Head of caudate nucleus (tissue), 42 donors: ENCODE measurements around the gene CCDC40.
"Not testable (repeated sequence)": the region's sequence is repeated elsewhere in the genome, so short reads cannot be mapped to it uniquely, and the experiment has no call there.

Source experiments
- DNase-seq, 42 donors: peaks; one replicate each; pipeline versions ENCODE4 v3.0.0 to v3.0.0-alpha.2; 2020 to 2021; ENCODE audit warnings: mixed read lengths in 7 of 42
- intact Hi-C: fragments of 100-400 bp; cut with DNase I; formaldehyde crosslinking; loops from one replicate; pipeline ENCODE4 v1.15.0; 2022

Gene CCDC40

DNA sequence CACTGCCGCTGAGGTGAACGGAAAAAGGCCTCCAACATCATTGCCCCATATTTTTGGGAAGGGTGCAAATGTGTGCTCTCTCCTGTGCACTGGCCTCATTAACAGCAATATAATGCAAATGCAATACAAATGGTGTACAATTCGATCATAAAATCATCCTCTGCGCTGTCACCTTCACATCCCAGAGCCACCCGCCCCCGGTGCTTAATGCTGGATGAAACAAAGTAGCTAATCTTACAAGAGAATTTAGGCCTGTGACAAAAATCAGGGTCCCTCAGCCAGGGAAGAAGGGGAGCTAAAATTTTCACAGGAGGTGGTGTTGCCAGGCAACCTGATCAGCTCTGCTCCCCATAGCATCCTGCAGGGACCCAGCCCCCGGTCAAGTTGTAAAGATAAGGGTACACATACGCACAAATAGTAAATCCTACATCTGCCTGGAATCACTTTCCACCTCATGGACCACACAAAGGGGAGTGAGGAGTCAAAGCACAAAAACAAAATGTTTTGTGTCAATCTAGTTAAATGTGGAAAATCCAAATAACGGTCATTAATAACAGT is 3.7 kb upstream of the CCDC40 start:
- DNase-seq = peak in 40 of 42 donors; percentile 19 to 82 (median 56)
- intact Hi-C loops = no loop called here

DNA sequence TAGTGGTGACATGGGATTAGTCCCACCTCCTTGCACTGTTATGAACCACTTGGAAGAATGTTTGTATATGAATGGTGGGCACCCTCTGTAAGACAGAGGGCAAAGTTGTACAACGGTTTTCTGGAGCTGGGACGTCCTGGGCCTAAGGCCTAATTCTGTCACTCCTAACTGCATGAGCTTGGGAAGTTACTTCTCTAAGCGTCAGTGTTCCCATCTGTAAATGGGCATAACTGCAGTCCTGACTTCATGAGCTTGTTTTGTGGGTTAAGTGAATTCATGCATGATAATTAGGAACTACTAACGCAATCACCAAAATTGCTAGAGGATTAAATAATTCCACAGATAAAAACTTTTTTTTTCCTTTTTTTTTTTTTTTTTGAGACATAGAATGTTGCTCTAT is 2.6 kb upstream of the CCDC40 start:
- DNase-seq = no peak
- intact Hi-C loops = no loop called here

DNA sequence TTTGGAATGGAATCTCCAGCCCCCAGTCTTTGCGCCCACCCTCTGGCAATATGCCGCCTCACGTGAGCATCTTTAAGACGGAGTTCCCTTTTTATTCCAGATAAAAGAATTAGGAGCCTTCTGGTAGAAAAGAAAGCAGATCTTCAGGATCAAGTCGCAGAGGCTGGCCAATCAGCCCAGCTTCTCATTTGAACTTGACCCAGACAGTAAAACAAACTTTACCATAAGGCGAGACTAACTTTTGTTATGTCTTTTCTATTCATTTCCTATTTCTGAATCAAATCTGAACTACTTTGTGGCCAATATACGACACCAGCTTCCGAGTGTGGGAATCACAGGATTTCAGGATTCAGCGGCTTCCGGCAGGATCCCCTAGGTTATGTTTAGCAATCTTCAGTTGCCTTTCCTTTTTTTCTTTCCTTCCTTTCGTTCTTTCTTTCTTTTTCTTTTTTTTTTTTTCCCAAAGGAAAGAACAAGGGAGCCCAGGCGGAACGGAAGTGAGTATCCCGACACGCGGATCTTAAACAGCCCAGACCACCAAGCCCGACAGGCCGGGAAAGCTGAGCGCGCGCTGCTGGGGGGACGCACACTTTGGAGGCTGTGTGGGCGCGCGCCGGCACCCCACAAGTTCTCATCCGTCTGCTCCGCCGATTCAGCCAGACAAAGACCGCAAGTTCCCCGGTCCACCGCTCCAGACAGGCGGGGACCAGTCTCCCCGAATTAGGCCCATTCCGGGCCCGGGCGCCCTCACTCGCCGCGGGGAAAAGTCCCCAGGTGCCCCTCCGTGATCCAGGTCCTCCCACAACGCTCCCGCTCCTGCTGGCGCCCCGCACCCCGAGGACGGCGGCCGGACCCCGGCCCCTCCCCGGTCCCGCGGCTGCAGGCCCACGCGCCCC is 1.4 kb upstream of the CCDC40 start:
- peak in 27 of 42 donors; percentile 14 to 59 (median 30) for DNase-seq
- intact Hi-C loops = no loop called here

DNA sequence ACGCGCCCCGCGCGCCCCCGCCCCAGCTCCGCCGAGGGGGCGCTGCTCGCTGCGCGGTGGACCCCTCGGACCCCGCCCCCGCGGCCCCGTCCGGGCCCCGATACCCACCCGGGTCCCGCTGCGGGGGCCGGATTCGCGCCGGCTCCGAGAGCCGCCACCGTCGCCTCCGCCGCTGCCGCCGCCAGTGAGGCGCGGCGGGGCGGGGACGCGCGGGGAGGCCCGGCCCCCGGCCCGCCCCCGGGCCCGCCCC is 830 bp upstream of the CCDC40 start, which contains the start of gene TBC1D16:
TBC1D16 (minus strand) TSS at position 186 of the 250 bp plus-strand sequence. CDS start 22,325 bp downstream, outside the sequence.
- DNase-seq = no peak
- intact Hi-C loops = no loop called here

DNA sequence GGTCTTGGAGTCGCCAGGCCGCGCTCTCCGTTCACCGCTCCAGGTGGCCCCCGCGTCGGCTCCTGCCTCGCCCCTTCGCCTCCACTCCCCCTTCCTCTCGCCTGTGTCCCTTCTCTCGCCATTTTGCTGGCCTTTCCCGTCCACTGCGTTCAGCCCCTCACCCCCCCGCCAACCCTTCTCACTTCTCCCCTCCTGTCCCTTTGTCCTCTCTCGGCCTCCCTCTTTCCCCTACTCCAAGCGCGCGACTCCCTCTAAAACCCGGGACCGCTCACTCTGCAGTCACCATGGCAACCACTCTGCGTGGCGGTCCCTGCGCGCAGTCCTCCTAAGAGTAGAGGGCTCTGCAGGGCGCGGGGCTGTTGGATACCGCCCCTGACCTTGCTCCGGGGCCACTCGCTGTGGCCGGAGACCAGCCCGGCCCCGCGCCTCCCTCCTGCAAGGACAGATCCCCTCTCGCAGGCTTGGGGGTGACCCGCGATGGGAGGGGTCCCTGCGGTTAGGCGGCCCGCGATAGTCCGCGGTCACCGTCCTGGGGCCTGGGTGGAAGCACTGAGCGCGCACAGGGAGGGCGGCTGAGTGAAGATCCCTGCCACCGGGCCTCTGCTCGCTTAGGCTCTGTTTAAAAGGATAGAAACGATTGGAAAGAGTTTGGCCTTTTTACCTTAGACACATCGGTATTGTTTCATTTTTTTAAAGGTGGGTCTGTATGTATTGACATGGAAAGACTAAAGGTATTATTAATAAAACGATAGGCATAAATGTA is 454 bp downstream of the CCDC40 start:
- peak; percentile 28 to 81 (median 59) for DNase-seq
- intact Hi-C loops = no loop called here

DNA sequence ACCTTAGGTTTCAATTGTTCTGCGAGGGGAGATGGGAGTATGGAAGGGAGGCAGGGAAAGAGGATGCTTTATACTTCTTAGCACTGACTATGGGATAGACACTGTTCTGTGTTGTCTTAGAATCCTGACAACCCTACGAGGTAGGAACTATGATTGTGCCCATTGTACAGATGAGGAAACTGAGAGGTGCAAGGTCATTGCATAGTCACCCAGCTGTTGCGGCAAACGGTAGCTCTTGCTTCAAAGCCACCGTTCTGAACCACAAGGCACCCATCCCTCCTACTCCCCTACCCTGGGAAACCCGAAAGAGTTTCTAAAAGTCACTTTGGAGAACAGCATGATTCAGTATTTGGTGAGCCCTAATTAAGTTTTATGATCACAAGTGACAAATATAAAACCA is 7.5 kb downstream of the CCDC40 start:
- DNase-seq = no peak
- intact Hi-C loops = no loop called here

DNA sequence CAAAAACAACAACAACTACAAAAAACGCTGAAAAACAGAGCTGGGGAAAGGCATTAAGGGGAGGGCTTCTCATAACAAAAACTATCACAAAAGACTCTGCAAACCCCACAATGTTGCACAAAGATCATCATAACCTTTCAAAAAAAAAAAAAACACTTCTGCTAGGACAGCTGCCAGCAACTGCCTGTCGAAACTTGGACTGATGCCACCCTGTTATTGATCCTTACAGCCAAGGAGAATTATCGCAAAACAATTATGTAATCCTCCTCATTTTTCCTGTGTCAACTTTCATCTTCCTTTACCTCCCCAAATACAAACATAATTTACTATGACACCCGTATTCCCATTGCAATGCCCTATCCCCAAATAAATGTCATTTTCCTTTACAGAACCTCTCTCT is 9.3 kb downstream of the CCDC40 start:
- intact Hi-C loops = no loop called here
- no peak for DNase-seq

DNA sequence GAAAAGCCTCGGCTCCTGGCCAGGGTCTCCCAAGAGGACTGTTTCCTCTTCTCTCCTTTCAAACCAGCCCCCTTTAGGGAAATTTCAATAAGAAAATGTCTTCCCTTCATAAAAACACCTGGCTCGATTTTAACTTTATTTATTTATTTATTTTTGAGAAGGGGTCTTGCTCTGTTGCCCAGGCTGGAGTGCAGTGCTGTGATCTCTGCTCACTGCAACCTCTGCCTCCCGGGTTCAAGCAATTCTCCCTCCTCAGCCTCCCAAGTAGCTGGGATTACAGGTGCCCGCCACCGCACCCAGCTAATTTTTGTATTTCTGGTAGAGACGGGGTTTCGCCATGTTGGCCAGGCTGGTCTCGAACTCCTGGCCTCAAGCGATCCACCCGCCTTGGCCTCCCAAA is 10.3 kb downstream of the CCDC40 start:
- intact Hi-C loops, DNase-seq: not testable (repeated sequence)

DNA sequence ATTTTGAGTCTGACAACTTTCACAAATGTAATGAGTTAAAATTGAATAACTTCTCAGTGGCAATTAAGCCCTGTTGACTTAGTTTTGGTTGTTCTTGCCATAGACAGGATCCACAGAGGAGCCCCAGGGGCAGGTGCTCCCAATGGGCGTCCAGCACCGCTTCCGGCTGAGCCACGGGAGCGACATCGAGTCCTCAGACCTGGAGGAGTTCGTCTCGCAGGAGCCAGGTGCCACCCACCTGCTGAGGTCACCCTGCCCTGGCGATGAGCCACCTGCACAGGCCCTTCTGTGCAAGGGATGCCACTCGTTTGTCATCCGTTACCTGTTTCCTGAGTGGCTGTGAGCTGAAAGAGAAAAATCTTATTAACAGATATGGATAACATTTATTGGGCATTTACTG is 10.7 kb downstream of the CCDC40 start:
- DNase-seq = no peak
- intact Hi-C loops = no loop called here

DNA sequence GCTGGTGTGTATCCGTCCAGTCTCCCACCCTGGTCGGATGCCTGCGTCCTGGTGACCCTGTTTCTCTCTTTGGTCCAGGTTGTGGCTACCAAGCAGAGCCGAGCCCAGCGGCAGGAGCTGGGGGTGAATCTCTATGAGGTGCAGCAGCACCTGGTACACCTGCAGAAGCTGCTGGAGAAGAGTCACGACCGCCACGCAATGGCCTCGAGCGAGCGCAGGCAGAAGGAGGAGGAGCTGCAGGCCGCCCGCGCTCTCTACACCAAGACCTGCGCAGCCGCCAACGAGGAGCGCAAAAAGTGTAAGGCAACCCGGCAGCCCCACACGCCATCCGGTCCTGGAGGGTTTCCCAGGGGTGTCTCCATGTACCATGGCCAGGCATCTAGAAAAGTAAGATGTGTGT is 13.5 kb downstream of the CCDC40 start:
- DNase-seq = no peak
- intact Hi-C loops = no loop called here

DNA sequence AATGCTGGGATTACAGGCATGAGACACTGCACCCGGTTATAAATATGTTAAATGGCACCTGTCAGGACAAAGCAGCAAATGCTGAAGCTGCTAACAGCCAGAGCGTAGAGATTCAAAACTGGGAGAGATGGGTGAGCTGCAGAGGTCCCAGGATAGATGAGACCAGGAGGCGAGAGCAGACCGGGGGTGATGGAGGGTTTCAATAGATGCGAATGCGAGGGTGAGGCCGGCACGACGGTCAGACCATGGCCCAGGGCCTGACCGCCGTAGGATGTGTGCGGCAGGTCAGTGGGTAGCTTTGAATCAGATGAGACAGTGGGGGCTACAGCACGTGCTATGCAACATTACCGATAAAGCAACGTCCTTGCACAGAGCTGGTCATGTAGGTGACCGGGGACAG is 14.3 kb downstream of the CCDC40 start:
- intact Hi-C loops = no loop called here
- no peak for DNase-seq

DNA sequence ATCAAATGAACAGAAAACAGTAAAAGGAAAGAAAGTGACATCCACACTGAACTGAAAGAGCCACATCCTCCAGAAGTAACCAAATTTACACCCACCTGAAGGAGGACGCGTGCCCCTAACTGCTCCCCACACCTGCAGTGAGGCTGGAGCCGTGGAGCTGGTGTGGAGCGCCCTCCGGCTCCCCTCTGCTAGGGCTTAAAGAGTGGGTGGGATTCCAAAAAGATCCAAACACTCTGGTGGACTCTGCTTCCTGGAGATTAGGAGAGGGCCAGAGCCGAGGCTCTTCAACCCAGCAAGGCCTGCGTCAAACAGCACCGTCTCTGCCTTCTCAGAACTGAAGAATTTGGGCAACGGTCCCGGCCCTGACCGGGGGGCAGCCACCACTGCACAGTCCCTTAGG is 15.2 kb downstream of the CCDC40 start:
- intact Hi-C loops = no loop called here
- no peak for DNase-seq

DNA sequence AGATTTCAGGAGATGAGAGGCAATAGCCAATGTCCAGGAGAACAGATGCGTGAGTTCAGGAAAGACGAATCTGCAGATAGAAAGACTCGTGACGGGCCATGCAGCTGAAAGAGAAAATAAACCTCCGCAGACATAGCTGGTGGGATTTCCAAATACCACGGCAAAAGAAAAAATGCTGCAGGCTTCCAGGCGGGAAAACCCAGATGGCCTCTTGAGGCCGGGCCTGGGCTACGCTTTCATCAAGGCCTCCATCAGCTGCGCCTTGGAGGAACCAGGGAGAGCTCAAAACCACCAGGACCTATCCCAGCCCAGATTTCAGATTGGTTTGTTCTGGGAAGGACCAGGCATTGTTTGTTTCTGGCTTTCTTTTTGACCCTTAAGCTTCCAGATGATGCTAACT is 16.7 kb downstream of the CCDC40 start:
- intact Hi-C loops = no loop called here
- no peak for DNase-seq

DNA sequence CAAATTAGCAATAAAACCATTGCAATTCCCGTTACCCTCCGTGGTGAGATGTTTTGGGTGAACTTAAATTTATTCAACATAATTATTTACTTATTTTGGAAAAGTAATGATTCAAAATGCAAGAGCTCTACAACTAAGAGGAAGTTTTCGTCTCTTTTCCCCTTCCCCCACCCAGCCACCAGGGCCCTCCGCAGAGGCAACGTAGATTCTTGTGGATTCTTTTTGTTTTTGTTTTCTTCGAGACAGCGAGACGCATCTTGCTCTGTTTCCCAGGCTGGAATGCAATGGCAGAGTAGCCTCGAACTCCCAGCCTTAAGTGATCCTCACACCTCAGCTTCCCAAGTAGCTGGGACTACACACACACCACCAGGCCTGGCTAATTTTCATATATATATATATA is 19.2 kb downstream of the CCDC40 start:
- no peak for DNase-seq
- intact Hi-C loops = no loop called here

DNA sequence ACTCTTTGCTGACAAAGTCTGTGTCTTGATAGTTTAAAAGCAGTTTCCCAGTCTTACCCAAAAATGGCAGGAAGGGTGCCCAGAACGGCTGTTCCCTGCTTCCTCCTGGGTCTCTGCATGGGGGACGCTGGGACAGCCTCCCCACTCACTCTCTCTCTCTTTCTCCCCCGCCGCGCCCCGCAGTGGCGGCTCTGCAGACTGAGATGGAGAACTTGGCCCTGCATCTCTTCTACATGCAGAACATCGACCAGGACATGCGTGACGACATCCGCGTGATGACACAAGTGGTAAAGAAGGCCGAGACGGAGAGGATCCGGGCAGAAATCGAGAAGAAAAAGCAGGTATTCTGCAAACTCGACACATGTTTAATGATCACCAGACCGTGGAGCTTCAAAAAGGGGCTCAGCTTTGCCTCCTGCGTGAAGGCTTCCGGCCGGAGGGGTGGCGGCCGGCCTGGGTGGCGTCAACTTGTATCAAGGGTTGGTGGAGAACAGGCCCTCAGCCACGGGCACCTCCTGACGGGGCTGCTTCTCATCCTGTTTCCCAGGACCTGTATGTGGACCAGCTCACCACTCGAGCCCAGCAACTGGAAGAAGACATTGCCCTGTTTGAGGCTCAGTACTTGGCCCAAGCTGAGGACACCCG is 22.0 kb downstream of the CCDC40 start:
- intact Hi-C loops = no loop called here
- DNase-seq = no peak

DNA sequence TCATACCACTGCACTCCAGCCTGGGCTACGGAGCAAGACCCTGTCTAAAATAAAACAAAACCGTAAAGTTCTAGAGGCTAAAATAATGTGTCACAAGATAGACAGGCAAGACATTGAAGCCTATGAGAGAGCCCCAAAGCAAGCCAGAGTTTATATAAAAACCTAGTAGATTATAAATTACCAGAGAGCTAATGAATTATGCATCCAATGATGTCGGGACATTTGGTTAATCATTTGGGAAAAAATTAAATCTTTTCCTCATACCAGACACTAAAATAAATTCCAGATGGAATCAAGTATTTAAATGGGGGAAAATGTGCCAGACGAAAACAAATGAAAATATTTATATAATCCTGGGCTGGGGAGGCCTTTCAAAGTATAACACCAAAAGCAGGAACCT is 24.2 kb downstream of the CCDC40 start:
- DNase-seq = no peak
- intact Hi-C loops = no loop called here

DNA sequence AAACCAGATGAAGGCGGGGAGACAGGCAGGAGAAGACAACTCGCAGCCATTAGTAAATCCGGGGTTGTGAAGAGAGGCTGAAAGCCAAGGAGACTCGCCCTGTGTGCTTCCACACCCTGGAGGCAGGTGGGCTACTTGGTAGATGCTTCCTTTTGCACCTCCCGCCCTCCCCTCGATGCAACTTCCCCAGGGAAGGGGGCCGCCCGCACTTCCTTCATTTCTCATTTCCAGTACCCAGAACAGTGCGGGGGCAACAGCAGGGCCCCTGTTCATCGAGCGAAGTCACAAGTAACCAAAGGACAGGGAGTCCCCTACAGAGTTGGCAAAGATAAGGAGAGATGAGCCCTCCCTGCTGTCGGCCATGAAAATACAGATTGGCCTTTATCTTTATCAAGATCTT is 25.0 kb downstream of the CCDC40 start:
- DNase-seq = no peak
- intact Hi-C loops = no loop called here

DNA sequence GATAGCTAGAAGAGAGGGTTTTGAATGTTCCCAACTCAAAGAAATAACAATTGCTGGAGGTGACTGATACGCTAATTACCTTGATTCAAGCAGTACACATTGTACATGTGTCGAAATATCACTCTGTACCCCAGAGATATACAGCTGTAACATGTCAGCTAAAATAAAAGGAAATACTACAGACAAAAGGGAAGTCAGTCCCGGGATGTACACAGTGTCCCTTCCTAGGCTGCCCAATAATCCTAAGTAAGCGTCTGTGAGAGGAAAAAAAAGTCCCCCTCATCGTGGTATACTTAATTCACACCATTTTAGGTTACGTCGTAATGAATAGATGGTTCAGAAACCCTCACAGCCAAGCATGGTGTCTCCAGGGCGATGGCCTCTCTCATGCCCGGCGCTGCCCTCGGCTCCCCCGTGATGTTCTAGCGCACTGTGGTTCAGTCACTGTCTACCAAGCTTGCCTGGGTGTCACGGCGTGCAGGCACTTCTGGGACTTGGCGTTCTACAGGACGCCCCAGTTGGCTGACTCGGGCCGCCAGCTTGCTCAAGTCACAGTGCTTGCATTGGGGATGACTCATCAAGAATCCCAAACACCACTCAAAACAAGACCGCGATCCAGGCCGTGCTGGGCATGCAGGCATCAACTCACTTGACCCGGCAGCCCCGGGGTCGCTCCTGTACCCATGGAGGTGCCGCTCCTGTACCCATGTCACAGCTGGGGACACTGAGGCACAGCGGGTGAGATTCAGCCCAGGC is 27.6 kb downstream of the CCDC40 start:
- intact Hi-C loops = no loop called here
- DNase-seq = peak in 24 of 42 donors; percentile 5 to 76 (median 30)

DNA sequence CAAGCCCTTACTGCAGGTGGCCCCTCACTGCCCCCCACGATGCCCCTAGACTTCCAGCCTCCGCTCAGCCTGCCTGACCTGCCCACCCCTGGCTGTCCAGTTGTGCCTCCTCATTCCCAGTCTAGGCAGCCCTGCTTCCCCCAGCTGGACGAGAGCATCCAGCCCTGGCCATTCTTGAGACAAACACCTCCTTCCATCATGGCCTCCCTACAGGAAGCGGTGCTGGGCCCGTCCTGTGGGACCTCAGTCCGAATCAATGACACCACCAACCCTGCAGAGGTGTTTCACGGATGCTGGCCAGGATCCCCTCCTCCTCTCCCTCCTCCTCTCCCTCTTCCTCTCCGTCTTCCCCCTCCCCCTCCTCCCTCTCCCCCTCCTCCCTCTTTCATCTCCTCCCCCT is 28.3 kb downstream of the CCDC40 start:
- no peak for DNase-seq
- intact Hi-C loops = no loop called here
